AG04449 (cell line): ENCODE measurements around the gene TNFAIP3.

Experiments used
- CTCF ChIA-PET: fragments of 350-600 bp; formaldehyde crosslinking; extraction: SDS; loops from one replicate; lab custom pipeline; 2021; ENCODE audit warnings: antibody characterized with exemption; lab: Yijun Ruan, JAX
- POLR2A ChIA-PET: fragments of 400-600, 350-600 bp; formaldehyde crosslinking; extraction: SDS; loops from one replicate; lab custom pipeline; 2020; ENCODE audit warnings: antibody characterized with exemption, inconsistent platforms; lab: Yijun Ruan, JAX
- DNase-seq: peaks from one replicate; pipeline ENCODE4 v3.0.0-alpha.2; 2010; ENCODE audit warnings: low read depth, low spot score
- H3K4me3 ChIP-seq: 2 replicates; pipeline ENCODE4 v1.5.1; 2011; ENCODE audit warnings: low read depth, mild to moderate bottlenecking, control low read depth, low read length
- TF ChIP-seq, protein P1 (sequence below): IDR thresholded peaks from one replicate; pipeline ENCODE4 v1.5.1; 2011; ENCODE audit warnings: mild to moderate bottlenecking, moderate library complexity, low read length, control low read depth, inconsistent platforms; ENCODE audit not compliant: insufficient read depth; ENCODE audit errors: missing control alignments

The TNFAIP3 gene

DNA sequence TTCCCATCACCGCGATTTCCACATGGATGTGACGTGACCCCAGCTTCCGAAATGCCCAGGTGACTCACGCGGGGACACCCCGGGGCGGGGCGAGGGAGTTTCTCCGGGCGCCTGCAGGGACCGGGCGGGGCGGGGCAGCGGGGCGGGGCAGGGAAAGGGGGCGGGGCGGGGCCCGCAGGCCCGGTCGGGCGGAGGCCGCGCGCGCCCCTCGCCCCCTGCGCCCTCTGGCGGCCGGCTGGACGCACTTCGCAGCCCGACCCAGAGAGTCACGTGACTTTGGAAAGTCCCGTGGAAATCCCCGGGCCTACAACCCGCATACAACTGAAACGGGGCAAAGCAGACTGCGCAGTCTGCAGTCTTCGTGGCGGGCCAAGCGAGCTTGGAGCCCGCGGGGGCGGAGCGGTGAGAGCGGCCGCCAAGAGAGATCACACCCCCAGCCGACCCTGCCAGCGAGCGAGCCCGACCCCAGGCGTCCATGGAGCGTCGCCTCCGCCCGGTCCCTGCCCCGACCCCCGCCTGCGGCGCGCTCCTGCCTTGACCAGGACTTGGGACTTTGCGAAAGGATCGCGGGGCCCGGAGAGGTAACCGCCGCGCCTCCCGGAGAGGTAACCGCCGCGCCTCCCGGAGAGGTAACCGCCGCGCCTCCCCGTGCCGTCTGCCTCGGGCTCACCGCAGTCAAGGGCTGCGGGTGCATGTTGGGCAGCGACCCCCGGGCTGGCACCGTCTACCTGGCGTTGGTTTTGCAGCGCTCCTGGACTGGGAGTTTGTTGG is at the start of gene TNFAIP3:
Gene TNFAIP3 (plus strand): TSS at position 346 of the 771 bp plus-strand sequence. CDS start 3,969 bp downstream, outside the sequence.
- TF ChIP-seq, protein P1, sequence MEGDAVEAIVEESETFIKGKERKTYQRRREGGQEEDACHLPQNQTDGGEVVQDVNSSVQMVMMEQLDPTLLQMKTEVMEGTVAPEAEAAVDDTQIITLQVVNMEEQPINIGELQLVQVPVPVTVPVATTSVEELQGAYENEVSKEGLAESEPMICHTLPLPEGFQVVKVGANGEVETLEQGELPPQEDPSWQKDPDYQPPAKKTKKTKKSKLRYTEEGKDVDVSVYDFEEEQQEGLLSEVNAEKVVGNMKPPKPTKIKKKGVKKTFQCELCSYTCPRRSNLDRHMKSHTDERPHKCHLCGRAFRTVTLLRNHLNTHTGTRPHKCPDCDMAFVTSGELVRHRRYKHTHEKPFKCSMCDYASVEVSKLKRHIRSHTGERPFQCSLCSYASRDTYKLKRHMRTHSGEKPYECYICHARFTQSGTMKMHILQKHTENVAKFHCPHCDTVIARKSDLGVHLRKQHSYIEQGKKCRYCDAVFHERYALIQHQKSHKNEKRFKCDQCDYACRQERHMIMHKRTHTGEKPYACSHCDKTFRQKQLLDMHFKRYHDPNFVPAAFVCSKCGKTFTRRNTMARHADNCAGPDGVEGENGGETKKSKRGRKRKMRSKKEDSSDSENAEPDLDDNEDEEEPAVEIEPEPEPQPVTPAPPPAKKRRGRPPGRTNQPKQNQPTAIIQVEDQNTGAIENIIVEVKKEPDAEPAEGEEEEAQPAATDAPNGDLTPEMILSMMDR: peak; percentile 77
- CTCF ChIA-PET: interaction anchor here (0.6 to 16.0 kb wide), 50 partner anchors 8 to 175 kb away, joined by 3 to 262 read pairs (median 4); no protein-coding TSS in a partner anchor
- POLR2A ChIA-PET: interaction anchor here (0.7 to 1.0 kb wide), 2 partner anchors 14 to 67 kb away, joined by 3 read pairs; no protein-coding TSS in a partner anchor
- DNase-seq: no peak
- peak within 1 kb of the TSS; percentile 92 for H3K4me3 ChIP-seq

DNA sequence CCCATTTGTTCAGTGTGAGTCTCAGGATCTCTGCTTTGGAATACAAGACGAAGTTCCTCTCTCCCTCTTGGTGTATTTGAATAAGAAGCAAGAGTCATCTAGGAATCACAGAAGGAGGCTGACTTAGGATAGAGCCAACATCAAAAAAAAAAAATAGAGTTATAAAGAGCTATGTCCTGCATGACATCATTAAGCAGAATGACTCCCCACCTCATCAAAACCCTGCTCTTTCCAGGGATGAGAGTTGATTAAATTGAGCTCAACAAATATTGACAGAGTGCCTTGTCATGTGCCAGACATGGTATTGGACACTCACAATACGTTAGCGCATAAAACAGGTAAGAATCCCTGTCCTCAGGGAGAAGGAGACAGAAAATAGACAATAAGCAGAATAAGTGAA is 48.6 kb upstream of the TNFAIP3 start:
- TF ChIP-seq, protein P1: no peak
- ChIA-PET CTCF (interaction anchor here (1.0 kb wide), 1 partner anchor 10 kb away, joined by 4 read pairs; no protein-coding TSS in a partner anchor), POLR2A (no interaction called here)
- no peak overlapping the region for H3K4me3 ChIP-seq
- no peak for DNase-seq

DNA sequence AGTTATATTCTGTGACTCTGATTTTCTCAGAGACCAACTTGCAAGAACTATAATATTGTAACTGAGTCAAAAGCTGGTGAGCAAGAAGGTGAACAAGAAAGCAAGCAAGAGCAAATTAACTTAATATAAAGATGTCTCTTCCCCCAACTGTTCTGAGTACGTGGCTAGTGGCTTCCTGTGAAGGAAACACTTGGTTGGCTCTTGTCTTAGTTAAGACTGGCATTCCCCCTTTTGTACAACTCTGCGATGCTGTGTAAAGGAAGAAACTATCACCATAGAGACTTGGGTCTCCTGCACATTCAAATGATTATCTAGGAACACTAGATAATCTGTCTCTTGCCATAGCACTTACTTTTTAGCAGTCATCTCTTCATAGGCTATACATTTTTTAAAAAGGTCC is 47.3 kb upstream of the TNFAIP3 start:
- POLR2A ChIA-PET: no interaction called here
- CTCF ChIA-PET: interaction anchor here (1.0 kb wide), 1 partner anchor 125 kb away, joined by 3 read pairs; no protein-coding TSS in a partner anchor
- TF ChIP-seq, protein P1: no peak
- H3K4me3 ChIP-seq: no peak overlapping the region
- DNase-seq: no peak

DNA sequence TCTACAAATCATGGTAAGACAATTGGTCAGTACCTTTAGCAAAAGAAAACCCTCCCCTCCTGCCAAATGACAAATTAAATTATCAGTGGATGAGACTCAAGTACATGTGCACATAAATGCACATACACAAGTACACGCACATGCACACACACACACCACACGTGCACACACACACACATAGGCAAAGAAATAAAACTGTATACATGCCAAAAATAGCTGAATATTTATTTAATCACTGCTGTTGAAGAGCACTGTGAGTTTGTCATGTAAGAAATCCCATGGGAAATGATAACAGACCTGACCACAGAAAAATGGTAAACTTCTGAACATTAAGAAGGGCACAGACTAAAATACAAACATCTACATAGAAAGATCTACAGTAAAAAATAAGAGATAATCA is 46.6 kb upstream of the TNFAIP3 start:
- TF ChIP-seq, protein P1: no peak
- no peak overlapping the region for H3K4me3 ChIP-seq
- POLR2A ChIA-PET: no interaction called here
- CTCF ChIA-PET: interaction anchor here (1.0 to 1.5 kb wide), 3 partner anchors 9 to 126 kb away, joined by 3 to 6 read pairs (median 3); no protein-coding TSS in a partner anchor
- no peak for DNase-seq

DNA sequence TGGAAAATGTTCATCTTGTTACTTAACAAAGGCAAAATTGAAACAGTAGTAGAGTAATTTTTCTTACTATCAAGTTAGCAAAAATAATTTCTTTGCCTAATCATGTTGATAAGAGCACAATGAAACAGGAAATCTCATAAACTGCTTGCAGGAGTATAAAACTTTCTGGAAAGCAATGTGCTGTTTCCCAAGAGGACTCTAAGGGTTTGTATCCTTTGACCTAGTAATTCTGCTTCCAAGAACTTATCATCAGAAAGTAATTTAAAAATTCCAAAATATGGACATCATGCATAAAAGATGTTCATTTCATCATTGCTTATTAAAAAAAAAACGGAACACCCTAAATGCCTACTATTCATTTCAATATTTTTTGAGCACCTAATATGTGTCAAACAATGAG is 46.1 kb upstream of the TNFAIP3 start:
- ChIA-PET CTCF (interaction anchor here (1.0 to 1.5 kb wide), 2 partner anchors 10 to 126 kb away, joined by 3 to 6 read pairs; no protein-coding TSS in a partner anchor), POLR2A (interaction anchor here (0.5 kb wide), 1 partner anchor 1024 kb away, joined by 3 read pairs; no protein-coding TSS in a partner anchor)
- TF ChIP-seq, protein P1: no peak
- H3K4me3 ChIP-seq: no peak overlapping the region
- DNase-seq: no peak

DNA sequence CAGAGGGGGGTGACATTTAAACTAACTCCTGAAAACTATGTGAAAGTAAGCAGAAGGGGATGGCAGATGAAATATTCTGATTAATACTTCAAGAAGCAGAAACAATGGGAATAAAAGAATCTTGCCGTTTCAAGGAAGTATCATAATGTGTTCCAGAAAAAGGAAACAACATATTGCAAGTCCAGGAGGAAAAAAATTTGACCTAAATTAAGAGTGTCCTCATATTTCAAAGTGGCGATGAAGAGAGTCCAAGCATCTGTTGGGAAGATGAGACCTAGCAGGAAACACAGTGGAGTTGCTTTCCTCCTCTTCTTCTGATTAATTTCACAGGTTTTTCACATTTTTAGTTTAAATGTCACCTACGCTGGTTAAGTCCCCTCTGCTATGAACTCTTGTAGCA is 45.6 kb upstream of the TNFAIP3 start:
- POLR2A ChIA-PET: interaction anchor here (0.5 kb wide), 1 partner anchor 1023 kb away, joined by 3 read pairs; no protein-coding TSS in a partner anchor
- DNase-seq: no peak
- TF ChIP-seq, protein P1: no peak
- CTCF ChIA-PET: interaction anchor here (1.5 kb wide), 1 partner anchor 10 kb away, joined by 6 read pairs; no protein-coding TSS in a partner anchor
- H3K4me3 ChIP-seq: no peak overlapping the region
